GM21529 (cell line): Measurements from ENCODE around the gene CDH12.
"Not testable (repeated sequence)": the region's sequence is repeated elsewhere in the genome, so short reads cannot be mapped to it uniquely, and the experiment has no call there.

Source experiments
- ATAC-seq: cut with Tn5 transposase; IDR thresholded peaks from one replicate; pipeline ENCODE4 v1.9.1; 2021; ENCODE audit not compliant: unreplicated experiment

The CDH12 gene

DNA sequence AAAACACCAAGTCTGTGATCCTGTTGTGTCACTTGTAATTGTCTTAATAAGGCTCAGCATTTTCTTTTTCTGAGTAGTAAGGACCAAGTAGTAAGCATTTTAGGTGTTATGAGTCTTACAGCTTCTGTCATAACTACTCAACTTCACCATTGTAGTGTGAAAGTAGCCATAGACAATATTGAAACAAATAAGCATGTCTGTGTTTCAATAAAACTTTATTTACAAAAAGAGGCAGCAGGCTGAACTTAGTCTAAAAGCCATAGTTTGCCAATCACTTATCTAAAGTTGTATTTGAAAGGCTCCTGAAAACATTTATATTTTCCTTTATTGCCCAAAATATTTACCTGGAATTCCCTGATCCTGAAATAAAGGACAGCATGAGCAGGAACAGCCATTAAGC, 796.1 kb downstream of the CDH12 start:
- no peak for ATAC-seq

DNA sequence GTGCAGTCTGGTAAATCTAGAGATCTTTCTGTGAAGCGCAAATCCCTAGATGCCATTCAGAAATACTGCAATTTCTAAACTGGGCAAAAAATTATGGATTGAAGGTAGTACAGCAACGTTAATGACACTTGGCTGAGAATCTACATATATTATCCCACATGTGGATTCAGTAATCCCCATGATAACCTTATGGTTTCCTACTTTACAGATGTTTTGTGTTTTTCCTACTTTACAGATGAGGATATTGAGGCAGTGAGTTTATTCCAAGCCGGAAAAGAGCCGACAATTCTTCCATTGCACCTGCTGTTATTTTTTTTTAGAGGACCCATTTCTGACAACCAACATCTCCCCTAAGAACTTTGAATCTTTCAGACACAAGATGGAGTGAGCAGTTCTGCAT, 796.5 kb downstream of the CDH12 start:
- ATAC-seq = no peak

DNA sequence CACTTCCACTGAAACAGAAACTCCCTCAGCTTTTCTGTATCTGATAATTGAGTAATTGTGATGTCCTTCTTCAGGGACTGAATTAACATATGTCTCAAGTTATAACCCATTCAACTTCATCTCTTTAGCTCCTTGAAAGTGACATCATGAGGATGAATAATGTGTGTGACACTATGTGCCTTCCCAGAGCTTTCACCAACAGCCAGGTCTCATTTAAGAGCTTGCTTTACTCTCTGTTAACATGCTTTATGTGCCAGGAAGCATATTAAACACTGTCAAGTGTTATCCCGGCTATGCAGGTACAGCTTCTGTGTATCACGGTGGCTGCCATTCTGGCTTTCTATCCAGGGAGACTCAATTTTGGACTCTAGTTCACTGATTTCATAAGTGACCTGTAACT, 799.9 kb downstream of the CDH12 start:
- no peak for ATAC-seq

- ATAC-seq = no peak
Observed at GRCh38 chr5:22051881-22052280, 801.3 kb downstream of the CDH12 start.

- no peak for ATAC-seq
Observed at GRCh38 chr5:22050931-22051330, 802.2 kb downstream of the CDH12 start.

GRCh38 chr5:22044229-22044628, 808.9 kb downstream of the CDH12 start:
- no peak for ATAC-seq

DNA sequence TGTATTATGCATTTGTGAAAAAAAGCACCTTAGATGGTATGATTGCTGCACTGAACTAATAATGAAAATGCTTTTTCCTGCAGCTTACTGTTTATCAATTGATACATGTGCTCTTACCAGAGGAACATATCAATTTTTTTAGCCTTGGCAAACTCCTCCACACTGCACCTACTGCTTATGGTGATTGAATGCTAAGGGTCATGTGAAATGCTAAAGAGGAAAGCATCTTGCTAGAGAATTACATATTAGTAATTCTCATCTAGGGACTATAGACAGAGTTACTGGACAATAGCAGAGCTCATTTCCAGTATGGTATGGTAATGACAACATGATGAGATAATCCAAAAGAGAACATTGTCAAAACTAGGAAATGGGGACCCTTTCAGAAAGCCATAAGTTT, 817.1 kb downstream of the CDH12 start:
- no peak for ATAC-seq

GRCh38 chr5:22033066-22033465, 820.1 kb downstream of the CDH12 start:
- no peak for ATAC-seq

DNA sequence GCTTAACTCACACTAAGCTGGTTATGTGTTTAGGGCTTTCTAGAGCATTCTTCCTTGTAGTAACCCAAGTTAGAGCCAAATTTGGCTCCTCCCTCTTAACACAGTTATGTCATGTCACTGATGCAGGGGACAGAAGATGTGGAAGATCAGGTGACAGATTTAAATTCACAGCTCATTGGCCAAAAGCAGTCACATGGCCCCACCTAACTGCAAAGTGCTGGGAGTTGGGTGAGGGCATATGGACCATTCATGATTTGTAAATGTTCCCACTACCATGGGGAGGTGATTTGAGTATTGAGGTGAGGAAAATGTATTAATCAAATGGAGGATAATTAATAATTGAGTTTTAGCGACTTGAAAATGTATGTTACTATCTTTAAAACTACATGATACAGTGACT, 829.4 kb downstream of the CDH12 start:
- no peak for ATAC-seq

- not testable (repeated sequence) for ATAC-seq
Observed at GRCh38 chr5:22012893-22013292, 840.3 kb downstream of the CDH12 start.

DNA sequence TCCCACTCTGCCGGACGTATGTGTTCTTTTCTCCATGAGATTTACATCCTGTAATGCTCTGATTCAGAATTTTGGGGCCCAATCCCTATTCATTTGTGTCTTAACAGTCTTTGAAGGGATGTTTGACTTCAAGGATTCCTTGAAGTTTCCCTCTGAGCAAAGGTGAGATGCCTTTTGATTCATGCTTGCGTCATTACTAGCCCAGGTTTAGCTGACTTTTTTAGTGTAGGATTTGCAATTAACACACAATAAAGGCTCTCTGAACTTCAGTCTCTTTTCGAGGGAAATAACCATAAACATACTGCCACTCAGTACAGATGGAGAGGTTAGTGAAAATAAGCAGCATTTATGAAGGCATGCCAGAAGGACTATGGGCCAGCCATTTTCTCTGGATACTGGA, 842.3 kb downstream of the CDH12 start:
- ATAC-seq = not testable (repeated sequence)

DNA sequence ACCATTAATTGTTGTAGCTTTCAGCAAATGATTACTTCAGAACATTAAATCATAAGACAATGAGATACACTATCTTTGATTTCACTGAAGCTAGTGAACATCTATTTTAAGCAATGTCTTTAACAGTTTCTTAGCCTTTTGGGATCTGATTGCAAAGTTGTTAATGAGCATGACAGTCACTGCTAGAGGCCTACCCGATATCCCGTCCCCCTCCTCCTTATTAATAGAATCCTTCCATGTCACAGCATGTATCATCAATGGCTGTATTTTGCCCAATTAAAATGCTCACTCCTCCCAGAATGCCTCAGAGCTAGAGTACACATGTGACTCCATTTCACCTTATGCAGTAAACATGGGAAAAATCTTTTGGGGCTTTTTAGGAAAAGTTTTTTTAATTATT, 852.0 kb downstream of the CDH12 start:
- ATAC-seq = not testable (repeated sequence)

GRCh38 chr5:21985799-21986198, 867.3 kb downstream of the CDH12 start:
- ATAC-seq = not testable (repeated sequence)

GRCh38 chr5:21951571-21951970, 901.6 kb downstream of the CDH12 start:
- ATAC-seq = not testable (repeated sequence)

DNA sequence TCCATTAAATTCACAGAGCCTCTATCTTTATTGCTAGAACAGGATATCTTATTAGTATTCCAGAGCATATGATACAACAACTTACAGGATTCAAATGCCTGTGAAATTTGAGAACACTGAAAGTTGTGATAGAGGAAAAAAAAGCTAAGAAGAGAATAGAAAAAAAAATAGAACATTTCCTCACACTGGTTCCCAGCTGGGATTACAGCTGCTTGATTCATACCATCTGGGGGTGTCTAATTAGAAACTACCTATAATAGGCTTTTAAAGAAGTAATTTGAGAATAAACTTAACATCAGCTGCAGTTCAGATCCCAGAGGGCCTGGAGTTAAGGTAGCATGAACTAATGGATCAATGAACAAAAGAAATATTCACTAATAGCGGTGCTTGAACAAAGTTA, 922.0 kb downstream of the CDH12 start:
- no peak for ATAC-seq

DNA sequence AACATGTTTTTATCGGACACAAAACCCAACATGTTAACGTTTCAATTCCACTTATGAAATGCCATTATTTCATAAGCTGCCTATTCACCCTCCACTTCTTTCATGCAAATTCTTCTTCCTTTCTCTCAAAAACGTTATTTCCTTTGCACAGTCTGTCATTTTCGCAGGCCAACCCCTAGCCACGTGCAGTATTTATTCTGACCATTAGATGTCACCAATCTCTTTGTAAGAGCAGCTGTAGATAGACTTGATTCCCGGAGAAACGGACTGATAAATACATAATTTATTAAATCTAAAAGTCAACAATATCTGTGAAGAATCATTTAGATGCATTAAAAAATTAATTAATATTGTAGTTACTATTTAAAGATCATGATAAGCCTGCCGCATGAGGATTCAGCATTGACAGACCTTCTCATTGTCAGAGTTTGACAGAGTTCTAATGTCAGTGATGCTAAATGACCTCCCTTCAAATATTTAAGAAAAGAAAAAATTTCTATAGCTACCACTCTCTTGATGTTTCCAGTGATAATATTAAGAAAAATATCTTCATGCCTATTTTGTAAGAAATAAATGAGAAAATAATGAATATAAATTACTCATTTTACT, 933.6 kb downstream of the CDH12 start:
- peak; percentile 96 for ATAC-seq

GRCh38 chr5:21918451-21918850, 934.7 kb downstream of the CDH12 start:
- no peak for ATAC-seq

GRCh38 chr5:21910731-21911130, 942.4 kb downstream of the CDH12 start:
- ATAC-seq = no peak

DNA sequence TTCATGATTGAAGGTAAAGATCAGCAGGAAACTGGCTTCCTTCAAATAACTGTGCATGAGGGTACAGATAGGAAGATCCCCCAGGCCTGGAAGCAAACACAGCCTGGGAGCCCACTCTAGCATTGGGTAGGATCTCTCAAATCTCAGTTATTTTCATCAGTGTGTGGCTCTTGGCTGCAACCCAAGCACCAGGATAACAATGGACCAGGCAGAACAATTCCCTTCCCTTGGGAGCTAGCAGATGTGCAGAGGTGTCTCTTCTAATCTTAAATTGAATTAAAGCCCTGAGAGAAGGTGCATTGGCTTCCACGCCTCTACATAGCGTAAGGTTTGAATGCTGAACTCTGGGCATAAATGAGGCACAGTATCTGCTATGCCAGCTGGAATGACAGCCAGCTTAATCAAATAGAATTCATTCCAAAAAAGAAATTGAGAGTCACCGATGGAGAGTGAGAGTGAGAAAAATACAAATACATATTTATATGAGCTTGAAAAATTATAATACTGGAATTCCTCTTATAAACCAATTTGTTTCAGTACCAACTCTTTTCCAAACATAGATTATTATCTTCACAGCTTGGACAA, 957.3 kb downstream of the CDH12 start:
- ATAC-seq = no peak

GRCh38 chr5:21893161-21893560, 960.0 kb downstream of the CDH12 start:
- ATAC-seq = no peak

DNA sequence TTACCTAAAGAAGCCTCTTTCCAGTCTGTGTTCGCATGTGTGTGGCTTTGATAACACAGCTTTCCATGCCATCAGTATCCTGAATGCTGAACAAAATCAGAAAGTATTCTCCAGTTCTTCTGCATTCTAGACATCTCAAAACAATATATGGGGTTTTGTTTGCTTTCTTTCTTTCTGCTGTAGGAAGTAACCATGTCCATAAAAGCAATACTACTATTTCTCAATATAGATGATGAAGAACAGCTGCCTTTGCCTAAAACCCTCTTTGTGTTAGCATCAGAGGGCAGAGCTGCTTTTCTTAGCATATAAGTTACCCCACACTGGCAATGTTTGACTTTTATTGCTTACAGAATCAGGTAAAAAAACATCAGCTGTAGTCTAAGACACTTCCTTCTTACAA, 963.6 kb downstream of the CDH12 start:
- ATAC-seq = no peak

DNA sequence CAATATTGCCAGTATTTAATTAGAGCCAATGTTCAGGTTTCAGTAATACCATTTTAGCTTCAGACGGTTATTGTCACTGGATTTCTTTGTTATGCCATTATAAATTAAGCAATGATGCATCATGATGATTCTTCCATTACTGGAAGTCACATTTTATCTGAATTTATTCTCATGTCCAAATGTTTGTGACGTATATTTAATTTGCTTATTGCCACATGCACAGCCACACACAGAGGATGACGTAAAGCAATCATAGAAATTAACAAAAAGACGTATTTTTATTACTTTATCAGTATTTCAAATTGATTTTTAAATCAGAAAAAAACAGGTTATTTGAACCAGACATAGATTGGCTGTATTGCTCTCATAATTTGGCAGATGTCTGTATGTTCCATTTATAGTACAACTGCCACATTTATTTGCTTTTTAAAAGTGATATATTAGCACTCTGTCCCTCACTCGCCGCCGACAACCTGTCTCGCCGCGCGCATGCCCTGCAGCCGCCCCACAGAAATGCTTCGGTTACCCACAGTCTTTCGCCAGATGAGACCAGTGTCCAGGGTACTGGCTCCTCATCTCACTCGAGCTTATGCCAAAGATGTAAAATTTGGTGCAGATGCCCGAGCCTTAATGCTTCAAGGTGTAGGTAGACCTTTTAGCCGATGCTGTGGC, 970.9 kb downstream of the CDH12 start:
- no peak for ATAC-seq

GRCh38 chr5:21880164-21880563, 973.0 kb downstream of the CDH12 start:
- no peak for ATAC-seq
